OCI-M2 (cell line): ENCODE measurements around the gene PELI2.

Source experiments
- DNase-seq: peaks from one replicate; lab custom pipeline; 2025; ENCODE audit not compliant: unreplicated experiment; lab: John Stamatoyannopoulos, UW

Gene PELI2

GRCh38 chr14:56237398-56237797, 119.2 kb downstream of the PELI2 start:
- DNase-seq, result no peak

- no peak for DNase-seq
Observed at GRCh38 chr14:56241461-56241860, 123.2 kb downstream of the PELI2 start.

- DNase-seq, result no peak
Observed at GRCh38 chr14:56243110-56243509, 124.9 kb downstream of the PELI2 start.

GRCh38 chr14:56244138-56244789, 126.1 kb downstream of the PELI2 start:
- no peak for DNase-seq

GRCh38 chr14:56247495-56248200, 129.4 kb downstream of the PELI2 start:
- no peak for DNase-seq

- no peak for DNase-seq
Observed at GRCh38 chr14:56248442-56248841, 130.2 kb downstream of the PELI2 start.

- no peak for DNase-seq
Observed at GRCh38 chr14:56261046-56261445, 142.8 kb downstream of the PELI2 start.

- no peak for DNase-seq
Observed at GRCh38 chr14:56262530-56262929, 144.3 kb downstream of the PELI2 start.

- no peak for DNase-seq
Observed at GRCh38 chr14:56268039-56268438, 149.8 kb downstream of the PELI2 start.

- DNase-seq, result no peak
Observed at GRCh38 chr14:56268673-56269072, 150.5 kb downstream of the PELI2 start.

- no peak for DNase-seq
Observed at GRCh38 chr14:56270921-56271320, 152.7 kb downstream of the PELI2 start.

GRCh38 chr14:56271970-56272369, 153.8 kb downstream of the PELI2 start:
- no peak for DNase-seq

GRCh38 chr14:56273155-56273554, 154.9 kb downstream of the PELI2 start:
- no peak for DNase-seq

- no peak for DNase-seq
Observed at GRCh38 chr14:56273951-56274350, 155.7 kb downstream of the PELI2 start.

GRCh38 chr14:56274556-56274955, 156.3 kb downstream of the PELI2 start:
- DNase-seq, result no peak

- DNase-seq, result no peak
Observed at GRCh38 chr14:56276108-56276507, 157.9 kb downstream of the PELI2 start.

GRCh38 chr14:56278383-56278782, 160.2 kb downstream of the PELI2 start:
- no peak for DNase-seq

- no peak for DNase-seq
Observed at GRCh38 chr14:56280843-56281242, 162.6 kb downstream of the PELI2 start.

GRCh38 chr14:56282179-56282578, 164.0 kb downstream of the PELI2 start:
- DNase-seq, result no peak

- no peak for DNase-seq
Observed at GRCh38 chr14:56284641-56285040, 166.4 kb downstream of the PELI2 start.

GRCh38 chr14:56289155-56289554, 170.9 kb downstream of the PELI2 start:
- DNase-seq, result no peak

- DNase-seq, result no peak
Observed at GRCh38 chr14:56290195-56290594, 172.0 kb downstream of the PELI2 start.

GRCh38 chr14:56292970-56293369, 174.8 kb downstream of the PELI2 start:
- no peak for DNase-seq
